Lower leg skin (tissue), 4 donors: ENCODE measurements around the gene STIM1. TPM values are rescaled to one million over a fixed set of nuclear protein-coding genes. Genes with fewer than 3 reads are reported as not detected.

Experiments
- DNase-seq, 2 donors: peaks; one replicate each; pipeline ENCODE4 v3.0.0-alpha.2; 2019; ENCODE audit warnings: low spot score in 2 of 2
- H3K4me3 ChIP-seq: fragments of 200-600 bp; sonication (generic); 2 replicates; pipeline ENCODE4 v1.5.1; 2017; ENCODE audit warnings: mild to moderate bottlenecking, low read depth; ENCODE audit not compliant: poor library complexity, severe bottlenecking
- POLR2A ChIP-seq, 2 donors: fragments of 450-650 bp; IDR thresholded peaks; one replicate each; pipeline ENCODE4 v1.6.1; 2016 to 2017; ENCODE audit warnings: antibody characterized with exemption in 2 of 2, mild to moderate bottlenecking in 1 of 2, moderate library complexity in 1 of 2
- WGBS, 2 donors: methylation state at CpG; one replicate each; pipeline ENCODE4 v1.1.5; 2018; 5-methylcytosine and 5-hydroxymethylcytosine counted together
- intact Hi-C: fragments of 100-400 bp; cut with DNase I; formaldehyde crosslinking; loops from one replicate; pipeline ENCODE4 v1.15.0; 2023; ENCODE audit warnings: low total_unique reads
- total RNA-seq, 4 donors: library from RNA; depleted of rRNA; stranded (reverse); fragments of >200 nt; gene quantifications; one replicate each; pipeline ENCODE4 v1.1.0, GENCODE V29; 2016
- TF ChIP-seq, protein P1 (sequence below), 3 donors: fragments of 450-650 bp; IDR thresholded peaks; one replicate each; pipeline ENCODE4 v1.5.1; 2016; ENCODE audit warnings: antibody characterized with exemption in 3 of 3, mild to moderate bottlenecking in 3 of 3, moderate library complexity in 2 of 3

The STIM1 gene
- total RNA-seq, 4 donors from 2014 or later, result 43.7 to 75.9 (median 64.9) TPM

DNA sequence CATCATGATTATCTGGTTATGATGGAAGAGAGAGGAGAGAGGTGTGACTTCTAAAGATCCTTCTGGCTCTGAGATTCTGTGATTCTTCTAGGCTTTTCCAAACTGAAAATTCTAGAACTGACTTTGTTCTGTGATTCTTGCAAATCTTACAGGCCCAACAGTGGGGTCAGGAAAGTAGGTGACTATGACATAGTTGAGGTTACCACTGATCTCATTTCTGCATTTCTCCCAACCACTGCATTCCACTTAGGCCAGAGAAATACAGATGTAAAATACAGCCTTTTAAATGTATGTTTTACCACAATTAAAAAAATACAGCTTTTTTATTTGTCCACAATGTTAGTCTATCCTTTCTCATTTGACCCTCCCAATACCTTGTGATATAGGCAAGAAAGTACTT, 83.7 kb downstream of the STIM1 start:
- no peak overlapping the region for H3K4me3 ChIP-seq
- DNase-seq, result no peak
- intact Hi-C loops, result no loop called here
- TF ChIP-seq POLR2A (IDR thresholded peaks at IDR 0.05), result no peak
- TF ChIP-seq, protein P1, sequence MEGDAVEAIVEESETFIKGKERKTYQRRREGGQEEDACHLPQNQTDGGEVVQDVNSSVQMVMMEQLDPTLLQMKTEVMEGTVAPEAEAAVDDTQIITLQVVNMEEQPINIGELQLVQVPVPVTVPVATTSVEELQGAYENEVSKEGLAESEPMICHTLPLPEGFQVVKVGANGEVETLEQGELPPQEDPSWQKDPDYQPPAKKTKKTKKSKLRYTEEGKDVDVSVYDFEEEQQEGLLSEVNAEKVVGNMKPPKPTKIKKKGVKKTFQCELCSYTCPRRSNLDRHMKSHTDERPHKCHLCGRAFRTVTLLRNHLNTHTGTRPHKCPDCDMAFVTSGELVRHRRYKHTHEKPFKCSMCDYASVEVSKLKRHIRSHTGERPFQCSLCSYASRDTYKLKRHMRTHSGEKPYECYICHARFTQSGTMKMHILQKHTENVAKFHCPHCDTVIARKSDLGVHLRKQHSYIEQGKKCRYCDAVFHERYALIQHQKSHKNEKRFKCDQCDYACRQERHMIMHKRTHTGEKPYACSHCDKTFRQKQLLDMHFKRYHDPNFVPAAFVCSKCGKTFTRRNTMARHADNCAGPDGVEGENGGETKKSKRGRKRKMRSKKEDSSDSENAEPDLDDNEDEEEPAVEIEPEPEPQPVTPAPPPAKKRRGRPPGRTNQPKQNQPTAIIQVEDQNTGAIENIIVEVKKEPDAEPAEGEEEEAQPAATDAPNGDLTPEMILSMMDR (IDR thresholded peaks at IDR 0.05), result no peak

DNA sequence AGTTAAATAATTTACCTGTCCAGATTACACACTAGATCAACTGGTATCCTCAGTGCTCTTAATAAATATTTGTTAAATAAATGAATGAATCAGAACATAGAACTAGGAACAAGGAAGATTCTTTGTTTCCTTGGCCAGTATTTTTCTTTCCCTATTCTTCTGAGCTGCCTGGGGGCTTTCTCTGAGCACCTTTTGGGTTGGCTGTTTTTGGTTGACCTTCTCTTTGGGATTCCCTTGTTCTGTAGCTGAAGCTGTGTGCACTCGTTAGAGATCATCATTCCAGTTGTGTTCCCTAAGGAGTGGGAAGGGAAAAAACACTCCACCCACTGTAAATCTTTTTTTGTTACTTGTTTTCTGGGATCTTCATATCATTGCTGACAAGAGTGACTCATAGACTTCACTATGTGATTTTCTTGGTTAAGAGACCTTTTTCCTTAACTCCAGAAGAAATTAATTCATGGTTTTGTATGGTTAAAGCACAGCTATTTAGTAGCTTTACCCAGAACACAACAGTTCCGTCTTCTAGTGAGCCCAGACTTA, 84.3 kb downstream of the STIM1 start:
- no peak for DNase-seq
- intact Hi-C loops, result no loop called here
- no peak for TF ChIP-seq POLR2A (IDR thresholded peaks at IDR 0.05)
- TF ChIP-seq, protein P1 (IDR thresholded peaks at IDR 0.05), result no peak
- WGBS, 2 donors, result 30 to 47% methylated on average over 2 of the region's 2 CpGs
- no peak overlapping the region for H3K4me3 ChIP-seq

DNA sequence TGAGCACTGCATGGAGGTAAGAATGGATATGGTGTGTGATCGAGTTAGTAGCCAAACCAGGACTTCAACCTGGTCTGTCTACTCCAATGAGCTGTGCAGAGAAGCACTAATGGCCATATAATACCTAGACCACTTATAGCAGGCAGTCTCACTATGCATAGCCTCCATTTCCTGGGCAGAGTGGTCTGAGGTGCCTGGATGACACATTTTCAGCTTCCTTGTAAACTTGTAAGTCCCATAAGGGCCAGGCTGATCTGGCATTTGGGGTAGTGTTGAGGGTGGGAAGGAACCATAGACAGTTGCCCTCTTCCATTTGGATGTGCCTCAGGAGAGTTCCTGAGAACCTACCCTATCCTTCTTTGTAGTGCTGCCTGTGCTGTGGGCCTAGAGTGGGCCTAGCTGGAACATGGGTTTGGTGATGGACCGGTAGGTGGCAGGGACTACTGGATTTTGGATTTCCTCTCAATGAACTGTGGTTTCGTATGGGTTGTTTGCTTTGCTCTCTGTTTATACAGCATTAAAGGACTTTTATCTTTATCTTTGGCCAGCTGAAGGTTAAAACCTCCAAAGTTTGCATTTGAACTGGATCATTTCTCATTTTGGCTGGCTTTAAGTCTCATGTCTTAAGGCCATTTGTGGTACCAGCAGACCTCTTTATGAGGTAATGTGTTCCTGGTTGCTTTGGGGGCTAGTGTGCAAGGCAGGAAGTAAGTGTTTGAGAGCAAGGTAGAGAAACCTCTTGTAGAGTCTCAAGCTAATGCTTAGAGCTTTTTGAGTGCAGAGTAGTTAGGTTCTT, 86.9 kb downstream of the STIM1 start:
- no peak for TF ChIP-seq POLR2A (IDR thresholded peaks at IDR 0.05)
- TF ChIP-seq, protein P1 (IDR thresholded peaks at IDR 0.05), result no peak
- H3K4me3 ChIP-seq, result no peak overlapping the region
- intact Hi-C loops, result no loop called here
- 62 to 78% methylated on average over 3 of the region's 3 CpGs for WGBS, 2 donors
- DNase-seq, result no peak

DNA sequence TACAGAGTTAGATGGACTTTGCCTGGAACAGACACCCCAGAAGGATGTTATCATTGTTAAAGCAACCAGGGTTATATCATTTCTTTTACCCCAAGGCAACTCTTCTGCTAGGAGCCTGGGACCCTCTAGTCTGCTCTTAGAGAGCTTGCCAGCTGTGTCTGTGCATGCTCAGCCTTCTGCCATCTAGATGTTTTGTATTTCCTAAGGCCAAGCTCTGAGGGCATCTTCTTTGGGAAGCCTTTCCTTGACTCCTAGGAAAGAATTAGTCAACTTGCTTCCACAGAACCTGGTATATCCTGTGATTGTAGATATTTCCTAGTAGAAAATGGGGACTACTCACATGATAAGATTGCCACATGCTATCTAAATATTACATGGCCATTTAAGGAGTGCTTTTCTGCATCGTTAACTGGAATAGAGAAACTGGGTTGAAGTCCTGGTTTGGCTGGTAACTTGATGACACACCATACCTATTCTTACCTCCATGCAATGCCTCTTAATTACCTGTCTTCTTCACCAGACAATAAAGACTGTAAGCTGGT, 87.6 kb downstream of the STIM1 start:
- intact Hi-C loops, result no loop called here

DNA sequence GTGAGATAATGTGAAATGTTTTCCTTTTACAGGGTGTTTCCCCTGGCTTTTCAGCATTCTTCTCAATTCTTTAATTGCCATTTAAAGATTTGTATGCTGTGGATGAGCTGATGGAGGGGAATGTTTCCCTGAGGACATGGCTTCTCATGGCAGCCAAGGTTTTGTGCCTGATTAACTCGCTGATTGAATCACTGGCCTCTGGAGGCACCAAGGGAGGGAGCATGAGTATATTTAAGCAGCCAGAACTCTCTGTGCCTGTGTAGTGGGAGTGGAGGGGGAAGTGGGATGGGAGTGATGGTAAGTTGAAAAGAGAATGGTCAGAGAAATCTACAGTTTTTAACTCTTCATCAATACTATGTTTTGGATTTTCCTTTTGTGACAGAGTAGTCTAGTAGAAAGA, 88.7 kb downstream of the STIM1 start:
- TF ChIP-seq, protein P1 (IDR thresholded peaks at IDR 0.05), result no peak
- TF ChIP-seq POLR2A (IDR thresholded peaks at IDR 0.05), result no peak
- WGBS, 2 donors, result 0 to 19% methylated on average over 1 of the region's 1 CpG
- peak in 1 of 2 donors; percentile 56 for DNase-seq
- intact Hi-C loops, result no loop called here
- H3K4me3 ChIP-seq, result no peak overlapping the region

More for the DNA sequence above, 87.6 kb downstream of the STIM1 start:
- TF ChIP-seq, protein P1 (IDR thresholded peaks at IDR 0.05), result no peak
- no peak for TF ChIP-seq POLR2A (IDR thresholded peaks at IDR 0.05)
- DNase-seq, result no peak
- H3K4me3 ChIP-seq, result no peak overlapping the region
- WGBS, 2 donors, result 50 to 51% methylated on average over 1 of the region's 1 CpG
